ENCODE measurements around the gene PARD3.

Gene PARD3

GRCh38 chr10:34097682-34098081 lies 717.4 kb downstream of the PARD3 start:
- Histone ChIP-seq H3K79me2 (ENCODE audit: insufficient read depth, low read length) (no peaks in the 10 kb centered on the region), H4K20me1 (ENCODE audit: low read depth, low read length) (no peaks in the 10 kb centered on the region), H3K9ac (ENCODE audit: low read length) (no peak overlapping the region), H3F3A (ENCODE audit: insufficient read depth) (no peaks in the 10 kb centered on the region), H3K27ac (ENCODE audit: low read depth, low read length) (no peak overlapping the region), H3K9me2 (replicated peaks; ENCODE audit: insufficient read depth, low read length) (no peaks in the 10 kb centered on the region), H3K9me3 (ENCODE audit: insufficient read depth, low read length) (no peaks in the 10 kb centered on the region), H3K27me3 (ENCODE audit: low read length) (no peaks in the 10 kb centered on the region), H2AFZ (ENCODE audit: low read depth, low read length, severe bottlenecking) (no peak overlapping the region), H3K4me2 (ENCODE audit: low read depth, low read length, poor library complexity, severe bottlenecking) (no peak overlapping the region), H3K36me3 (ENCODE audit: low read length) (no peaks in the 10 kb centered on the region), H3K4me3 (ENCODE audit: insufficient read depth, low read length, poor library complexity, severe bottlenecking) (no peak overlapping the region)
- TF ChIP-seq EZH2phosphoT487 (conservative IDR thresholded peaks at IDR 0.05; ENCODE audit: low read length): no peak
- no peak for TF ChIP-seq CTCF (IDR thresholded peaks at IDR 0.05; ENCODE audit: insufficient read depth, low read length, poor library complexity, severe bottlenecking)

GRCh38 chr10:34094961-34095360 lies 720.1 kb downstream of the PARD3 start:
- Histone ChIP-seq H3K9ac (ENCODE audit: low read length) (no peak overlapping the region), H3K27ac (ENCODE audit: low read depth, low read length) (no peak overlapping the region), H3K9me2 (replicated peaks; ENCODE audit: insufficient read depth, low read length) (no peaks in the 10 kb centered on the region), H3K36me3 (ENCODE audit: low read length) (no peaks in the 10 kb centered on the region), H3F3A (ENCODE audit: insufficient read depth) (no peaks in the 10 kb centered on the region), H3K27me3 (ENCODE audit: low read length) (no peaks in the 10 kb centered on the region), H3K79me2 (ENCODE audit: insufficient read depth, low read length) (no peaks in the 10 kb centered on the region), H4K20me1 (ENCODE audit: low read depth, low read length) (no peaks in the 10 kb centered on the region), H3K4me3 (ENCODE audit: insufficient read depth, low read length, poor library complexity, severe bottlenecking) (no peak overlapping the region), H3K4me2 (ENCODE audit: low read depth, low read length, poor library complexity, severe bottlenecking) (no peak overlapping the region), H2AFZ (ENCODE audit: low read depth, low read length, severe bottlenecking) (no peak overlapping the region), H3K9me3 (ENCODE audit: insufficient read depth, low read length) (no peaks in the 10 kb centered on the region)
- TF ChIP-seq CTCF (IDR thresholded peaks at IDR 0.05; ENCODE audit: insufficient read depth, low read length, poor library complexity, severe bottlenecking) (no peak), EZH2phosphoT487 (conservative IDR thresholded peaks at IDR 0.05; ENCODE audit: low read length) (no peak)

- Histone ChIP-seq H3F3A (ENCODE audit: insufficient read depth) (no peaks in the 10 kb centered on the region), H3K9me3 (ENCODE audit: insufficient read depth, low read length) (no peaks in the 10 kb centered on the region), H3K27me3 (ENCODE audit: low read length) (no peaks in the 10 kb centered on the region), H3K4me2 (ENCODE audit: low read depth, low read length, poor library complexity, severe bottlenecking) (no peak overlapping the region), H4K20me1 (ENCODE audit: low read depth, low read length) (no peaks in the 10 kb centered on the region), H3K9me2 (replicated peaks; ENCODE audit: insufficient read depth, low read length) (no peaks in the 10 kb centered on the region), H3K79me2 (ENCODE audit: insufficient read depth, low read length) (no peaks in the 10 kb centered on the region), H3K27ac (ENCODE audit: low read depth, low read length) (no peak overlapping the region), H3K4me3 (ENCODE audit: insufficient read depth, low read length, poor library complexity, severe bottlenecking) (no peak overlapping the region), H3K9ac (ENCODE audit: low read length) (no peak overlapping the region), H3K36me3 (ENCODE audit: low read length) (no peaks in the 10 kb centered on the region), H2AFZ (ENCODE audit: low read depth, low read length, severe bottlenecking) (no peak overlapping the region)
- TF ChIP-seq EZH2phosphoT487 (conservative IDR thresholded peaks at IDR 0.05; ENCODE audit: low read length) (no peak), CTCF (IDR thresholded peaks at IDR 0.05; ENCODE audit: insufficient read depth, low read length, poor library complexity, severe bottlenecking) (no peak)
Observed at GRCh38 chr10:34094146-34094696, 720.9 kb downstream of the PARD3 start.
